ENCODE data around the gene HSD17B10. TPM values are rescaled to one million over a fixed set of nuclear protein-coding genes. Genes with fewer than 3 reads are reported as not detected.

The HSD17B10 gene
- total RNA-seq, 1 donor from 2014 or later, result 135 TPM

DNA sequence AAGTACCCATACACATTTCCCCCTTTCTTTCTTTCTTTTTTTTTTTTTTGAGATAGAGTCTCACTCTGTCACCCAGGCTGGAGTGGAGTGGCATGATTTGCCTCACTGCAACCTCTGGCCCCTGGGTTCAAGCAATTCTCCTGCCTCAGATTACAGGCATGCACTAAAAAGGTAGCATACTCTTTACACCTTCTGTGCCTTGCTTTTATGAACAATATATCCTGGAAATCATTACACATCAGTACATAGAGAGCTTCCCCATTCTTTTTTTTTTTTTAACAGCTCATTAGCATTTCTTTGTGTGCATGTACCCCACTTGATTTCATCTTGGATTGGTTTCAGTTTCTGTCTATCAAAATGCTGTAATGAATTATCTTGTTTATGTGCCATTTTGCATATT lies 18.6 kb upstream of the HSD17B10 start:
- no peak for DNase-seq (ENCODE audit: low read depth, low spot score)
- no peak overlapping the region for H3K4me3 Mint-ChIP-seq
- peaks cover 13% of the 10 kb centered on the region for H3K27me3 Mint-ChIP-seq (ENCODE audit: low read depth)
- H3K36me3 Mint-ChIP-seq (ENCODE audit: low read depth), result no peaks in the 10 kb centered on the region
- H3K27ac Mint-ChIP-seq (ENCODE audit: unreplicated experiment), result no peak overlapping the region
- H3K9me3 Mint-ChIP-seq, result peaks cover 3% of the 10 kb centered on the region
- TF ChIP-seq, protein P1, sequence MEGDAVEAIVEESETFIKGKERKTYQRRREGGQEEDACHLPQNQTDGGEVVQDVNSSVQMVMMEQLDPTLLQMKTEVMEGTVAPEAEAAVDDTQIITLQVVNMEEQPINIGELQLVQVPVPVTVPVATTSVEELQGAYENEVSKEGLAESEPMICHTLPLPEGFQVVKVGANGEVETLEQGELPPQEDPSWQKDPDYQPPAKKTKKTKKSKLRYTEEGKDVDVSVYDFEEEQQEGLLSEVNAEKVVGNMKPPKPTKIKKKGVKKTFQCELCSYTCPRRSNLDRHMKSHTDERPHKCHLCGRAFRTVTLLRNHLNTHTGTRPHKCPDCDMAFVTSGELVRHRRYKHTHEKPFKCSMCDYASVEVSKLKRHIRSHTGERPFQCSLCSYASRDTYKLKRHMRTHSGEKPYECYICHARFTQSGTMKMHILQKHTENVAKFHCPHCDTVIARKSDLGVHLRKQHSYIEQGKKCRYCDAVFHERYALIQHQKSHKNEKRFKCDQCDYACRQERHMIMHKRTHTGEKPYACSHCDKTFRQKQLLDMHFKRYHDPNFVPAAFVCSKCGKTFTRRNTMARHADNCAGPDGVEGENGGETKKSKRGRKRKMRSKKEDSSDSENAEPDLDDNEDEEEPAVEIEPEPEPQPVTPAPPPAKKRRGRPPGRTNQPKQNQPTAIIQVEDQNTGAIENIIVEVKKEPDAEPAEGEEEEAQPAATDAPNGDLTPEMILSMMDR (conservative IDR thresholded peaks at IDR 0.05), result no peak
- no peaks in the 10 kb centered on the region for H3K4me1 Mint-ChIP-seq

GRCh38 chrX:53449632-53450031 lies 15.5 kb upstream of the HSD17B10 start:
- DNase-seq (ENCODE audit: low read depth, low spot score), result no peak
- no peak overlapping the region for H3K27ac Mint-ChIP-seq (ENCODE audit: unreplicated experiment)
- no peaks in the 10 kb centered on the region for H3K27me3 Mint-ChIP-seq (ENCODE audit: low read depth)
- H3K9me3 Mint-ChIP-seq, result peaks cover 3% of the 10 kb centered on the region
- H3K4me3 Mint-ChIP-seq, result no peak overlapping the region
- no peaks in the 10 kb centered on the region for H3K36me3 Mint-ChIP-seq (ENCODE audit: low read depth)
- TF ChIP-seq, protein P1 (conservative IDR thresholded peaks at IDR 0.05), result no peak
- no peaks in the 10 kb centered on the region for H3K4me1 Mint-ChIP-seq

- no peaks in the 10 kb centered on the region for H3K4me1 Mint-ChIP-seq
- no peak overlapping the region for H3K4me3 Mint-ChIP-seq
- H3K27me3 Mint-ChIP-seq (ENCODE audit: low read depth), result no peaks in the 10 kb centered on the region
- no peak for DNase-seq (ENCODE audit: low read depth, low spot score)
- TF ChIP-seq, protein P1 (conservative IDR thresholded peaks at IDR 0.05), result no peak
- peaks cover 3% of the 10 kb centered on the region for H3K9me3 Mint-ChIP-seq
- no peaks in the 10 kb centered on the region for H3K36me3 Mint-ChIP-seq (ENCODE audit: low read depth)
- H3K27ac Mint-ChIP-seq (ENCODE audit: unreplicated experiment), result no peak overlapping the region
These were observed 13.3 kb upstream of the HSD17B10 start for GRCh38 chrX:53447441-53447840.

- Mint-ChIP-seq H3K4me1 (peaks cover 8% of the 10 kb centered on the region), H3K27ac (ENCODE audit: unreplicated experiment) (no peak overlapping the region), H3K36me3 (ENCODE audit: low read depth) (no peaks in the 10 kb centered on the region), H3K4me3 (no peak overlapping the region), H3K27me3 (ENCODE audit: low read depth) (peaks cover 3% of the 10 kb centered on the region), H3K9me3 (peaks cover 3% of the 10 kb centered on the region)
- TF ChIP-seq, protein P1 (conservative IDR thresholded peaks at IDR 0.05), result peak; percentile 58
- peak; percentile 23 for DNase-seq (ENCODE audit: low read depth, low spot score)
These were observed 11.8 kb upstream of the HSD17B10 start for GRCh38 chrX:53445977-53446376.

- H3K36me3 Mint-ChIP-seq (ENCODE audit: low read depth), result no peaks in the 10 kb centered on the region
- no peak for DNase-seq (ENCODE audit: low read depth, low spot score)
- H3K27me3 Mint-ChIP-seq (ENCODE audit: low read depth), result peaks cover 30% of the 10 kb centered on the region
- H3K27ac Mint-ChIP-seq (ENCODE audit: unreplicated experiment), result no peak overlapping the region
- H3K4me3 Mint-ChIP-seq, result no peak overlapping the region
- no peaks in the 10 kb centered on the region for H3K9me3 Mint-ChIP-seq
- TF ChIP-seq, protein P1 (conservative IDR thresholded peaks at IDR 0.05), result no peak
- H3K4me1 Mint-ChIP-seq, result peaks cover 8% of the 10 kb centered on the region
These were observed 8.1 kb upstream of the HSD17B10 start for GRCh38 chrX:53442322-53442631.
